ENCODE results near the gene DOCK1. TPM values are rescaled to one million over a fixed set of nuclear protein-coding genes. Genes with fewer than 3 reads are reported as not detected.

Gene DOCK1
- total RNA-seq, 1 experiment from 2014 or later, result 22.7 TPM

DNA sequence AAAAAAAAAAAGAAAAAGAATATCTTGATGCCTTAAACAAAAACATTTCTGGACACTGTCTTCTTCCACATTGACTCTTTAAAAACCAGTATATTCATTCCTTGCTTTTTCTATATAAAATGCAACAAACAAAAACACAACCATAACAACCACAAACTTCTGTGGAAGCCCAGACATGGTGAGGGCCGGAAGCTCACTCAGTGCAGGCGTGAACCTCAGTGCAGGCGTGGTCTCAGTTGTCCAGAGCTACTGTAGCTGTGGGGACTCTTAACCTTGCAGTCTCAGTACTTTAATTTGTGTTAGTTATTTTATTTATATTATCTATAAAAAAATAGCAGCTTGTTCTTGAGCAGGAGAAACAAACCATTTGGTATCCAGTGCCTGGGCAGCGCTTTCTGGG is 131.8 kb downstream of the DOCK1 start:
- in situ Hi-C loops (cut with HindIII; ENCODE audit: low pct_unique_long_range_greater_than_20kb, low sequenced_read_pairs), result no loop called here
- DNase-seq (ENCODE audit: low read depth, low spot score), result no peak

DNA sequence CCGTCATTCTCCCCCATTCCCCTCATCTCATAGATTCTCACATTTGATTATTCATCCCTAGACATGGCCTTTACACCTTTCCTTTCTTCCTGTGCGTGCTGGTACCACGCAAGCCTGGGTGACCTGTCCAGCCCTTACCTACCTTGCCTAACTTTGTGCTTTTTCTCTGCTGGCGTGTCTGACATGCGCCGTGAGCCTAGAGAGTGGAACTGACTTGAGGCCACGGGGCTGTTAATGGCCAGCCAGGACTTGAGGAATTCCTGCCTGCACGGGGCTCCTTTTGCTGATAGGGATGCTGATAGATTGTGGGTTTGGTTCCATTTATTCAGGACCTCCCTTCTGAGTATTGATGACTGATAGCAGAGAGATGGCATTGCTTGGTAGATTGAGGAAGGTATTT is 134.2 kb downstream of the DOCK1 start:
- no peak for DNase-seq (ENCODE audit: low read depth, low spot score)
- in situ Hi-C loops (cut with HindIII; ENCODE audit: low pct_unique_long_range_greater_than_20kb, low sequenced_read_pairs), result no loop called here

DNA sequence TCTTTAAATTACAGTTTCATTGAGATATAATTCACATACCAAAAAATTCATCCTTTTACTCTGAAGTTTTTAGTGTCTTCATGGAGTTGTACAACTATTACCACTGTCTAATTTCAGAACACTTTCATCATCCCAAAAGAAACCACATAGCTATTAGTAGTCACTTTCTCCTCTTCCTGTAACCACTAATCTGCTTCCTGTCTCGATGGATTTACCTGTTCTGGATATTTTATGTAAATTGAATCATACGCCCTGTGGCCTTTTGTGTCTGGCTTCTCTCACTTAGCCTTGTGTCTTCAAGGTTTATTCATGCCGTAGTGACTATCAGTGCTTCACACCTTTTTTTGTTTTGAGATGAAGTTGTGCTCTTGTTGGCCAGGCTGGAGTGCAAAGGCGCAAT is 135.5 kb downstream of the DOCK1 start:
- in situ Hi-C loops (cut with HindIII; ENCODE audit: low pct_unique_long_range_greater_than_20kb, low sequenced_read_pairs), result no loop called here
- no peak for DNase-seq (ENCODE audit: low read depth, low spot score)

DNA sequence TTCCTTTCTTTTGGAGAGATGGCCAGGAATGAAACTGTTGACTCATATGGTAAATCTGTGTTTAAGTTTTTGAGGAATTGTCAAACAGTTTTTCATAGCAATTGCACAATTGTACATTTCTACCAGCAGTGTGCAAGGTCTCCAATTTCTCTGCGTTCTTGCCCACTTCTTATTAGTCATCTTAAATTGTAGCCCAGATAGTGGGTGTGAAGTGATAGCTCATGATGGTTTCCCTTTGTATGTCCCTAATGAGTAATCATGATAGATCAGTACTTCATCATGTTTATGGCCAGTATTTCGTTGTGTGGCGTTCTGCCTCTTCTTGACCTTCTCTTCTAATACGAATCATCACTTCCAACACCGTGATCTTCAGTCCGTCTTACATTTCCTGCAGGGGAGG is 136.3 kb downstream of the DOCK1 start:
- DNase-seq (ENCODE audit: low read depth, low spot score), result no peak
- in situ Hi-C loops (cut with HindIII; ENCODE audit: low pct_unique_long_range_greater_than_20kb, low sequenced_read_pairs), result no loop called here

DNA sequence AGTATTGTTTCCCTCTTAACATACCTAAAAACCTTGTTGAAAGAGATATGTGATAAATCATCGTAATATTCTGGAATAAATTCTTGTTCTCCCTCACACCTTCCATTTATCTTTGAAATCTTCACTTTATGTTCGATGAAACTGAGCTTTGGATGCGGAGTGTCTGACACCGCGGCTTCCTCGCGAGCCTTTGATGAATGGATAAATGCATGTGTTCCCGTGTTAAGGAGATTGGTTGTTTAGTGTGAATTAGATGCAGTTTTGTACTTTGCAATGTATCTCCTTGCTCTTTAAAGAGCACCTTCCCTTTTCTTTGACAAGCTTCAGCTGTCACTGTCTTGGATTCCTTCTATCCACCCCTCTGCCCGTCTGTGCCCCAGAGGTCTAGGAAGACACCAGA is 138.1 kb downstream of the DOCK1 start:
- DNase-seq (ENCODE audit: low read depth, low spot score), result no peak
- in situ Hi-C loops (cut with HindIII; ENCODE audit: low pct_unique_long_range_greater_than_20kb, low sequenced_read_pairs), result no loop called here

DNA sequence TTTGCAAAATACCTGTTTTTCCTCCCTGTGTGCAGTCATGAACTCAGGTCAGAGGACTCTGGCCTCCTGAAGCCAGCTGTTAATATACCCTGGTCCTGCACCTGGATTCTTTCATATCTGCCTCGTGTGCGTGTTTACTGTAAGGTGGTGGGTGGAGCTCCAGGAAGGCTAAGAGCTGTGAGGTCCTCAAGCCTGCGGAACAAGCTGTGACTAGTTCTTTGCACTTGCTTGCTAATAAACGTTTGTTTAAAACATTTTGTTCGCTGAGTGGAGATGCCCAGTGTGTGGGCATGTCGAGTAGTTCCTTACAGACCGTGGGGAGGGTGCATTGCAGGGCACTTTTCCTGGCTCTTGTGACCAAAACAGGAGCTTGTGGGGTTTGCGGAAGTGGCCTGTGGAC is 139.0 kb downstream of the DOCK1 start:
- no peak for DNase-seq (ENCODE audit: low read depth, low spot score)
- in situ Hi-C loops (cut with HindIII; ENCODE audit: low pct_unique_long_range_greater_than_20kb, low sequenced_read_pairs), result no loop called here

DNA sequence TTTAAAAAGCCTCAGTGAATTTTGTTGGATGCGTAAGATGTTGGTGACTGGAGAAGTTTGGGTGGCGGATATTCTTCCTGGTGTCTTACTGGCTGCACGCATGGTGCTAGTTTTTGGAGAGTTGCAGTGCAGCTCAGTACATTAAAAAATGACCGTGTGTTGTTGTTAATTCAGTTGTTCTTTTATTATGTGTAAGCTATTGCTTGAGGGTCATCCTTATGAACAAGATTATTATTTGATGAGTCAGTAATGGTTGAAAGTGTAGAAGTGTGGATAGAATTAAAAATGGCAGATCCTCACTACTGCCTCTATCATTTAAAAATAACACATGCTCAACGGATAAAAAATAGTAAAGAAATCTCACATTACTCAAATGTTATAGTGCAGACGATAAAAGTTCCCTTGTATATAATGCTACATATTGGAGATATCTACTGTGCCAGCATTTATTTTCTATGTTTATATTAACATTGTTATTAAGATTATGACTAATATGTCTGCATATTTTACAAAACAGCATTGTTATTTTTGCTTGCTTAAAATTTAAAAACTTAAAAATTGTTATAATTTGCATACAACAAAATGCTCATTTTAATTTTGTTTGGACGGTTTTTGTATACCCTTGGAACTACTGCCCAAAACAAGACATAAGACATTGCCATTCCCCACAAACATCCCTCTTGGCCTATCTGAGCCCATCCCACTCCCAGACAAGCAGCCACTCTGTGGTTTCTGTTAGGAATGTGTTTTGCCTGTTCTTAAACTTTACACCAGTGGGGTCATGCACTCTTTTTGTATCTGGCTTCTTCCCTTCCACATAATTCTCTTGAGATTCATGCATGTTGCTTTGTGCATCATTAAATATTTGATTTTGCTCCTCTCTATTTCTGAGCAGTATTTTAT is 142.0 kb downstream of the DOCK1 start:
- DNase-seq (ENCODE audit: low read depth, low spot score), result no peak
- in situ Hi-C loops (cut with HindIII; ENCODE audit: low pct_unique_long_range_greater_than_20kb, low sequenced_read_pairs), result no loop called here

DNA sequence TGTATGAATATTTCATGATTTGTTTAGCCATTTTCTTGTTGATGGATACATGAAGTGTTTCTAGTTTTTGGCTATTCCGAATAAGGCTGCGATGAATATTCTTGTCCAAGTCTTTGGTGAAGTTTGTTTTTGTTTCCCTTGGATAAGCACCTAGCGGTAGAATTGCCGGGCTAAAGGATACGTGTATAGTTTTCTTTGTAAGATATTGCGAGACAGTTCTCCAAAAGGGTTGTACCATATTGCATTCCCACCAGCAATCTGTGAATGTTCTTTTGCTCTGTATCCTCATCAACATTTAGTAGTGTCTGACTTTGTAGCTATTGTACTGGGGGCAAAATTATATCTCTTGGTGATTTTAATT is 142.6 kb downstream of the DOCK1 start:
- in situ Hi-C loops (cut with HindIII; ENCODE audit: low pct_unique_long_range_greater_than_20kb, low sequenced_read_pairs), result no loop called here
- no peak for DNase-seq (ENCODE audit: low read depth, low spot score)

DNA sequence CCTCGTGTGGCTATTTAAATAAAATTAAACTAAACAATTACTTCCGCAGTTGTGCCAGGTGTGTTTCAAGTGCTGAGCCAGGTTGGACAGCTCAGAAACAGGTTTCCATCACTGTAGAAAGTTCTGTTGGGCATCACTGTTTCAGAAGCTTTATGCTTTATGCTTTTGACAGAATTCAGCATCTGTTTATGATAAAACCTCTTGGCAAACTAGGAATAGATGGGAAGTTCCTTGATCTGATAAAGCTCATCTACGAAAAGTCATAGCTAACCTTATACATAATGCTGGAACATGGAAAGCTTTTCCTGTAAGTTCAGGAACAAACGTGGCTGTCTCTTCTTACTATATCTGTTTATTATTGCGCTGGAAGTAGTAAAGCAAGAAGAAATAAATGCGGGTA is 143.4 kb downstream of the DOCK1 start:
- DNase-seq (ENCODE audit: low read depth, low spot score), result no peak
- in situ Hi-C loops (cut with HindIII; ENCODE audit: low pct_unique_long_range_greater_than_20kb, low sequenced_read_pairs), result no loop called here

DNA sequence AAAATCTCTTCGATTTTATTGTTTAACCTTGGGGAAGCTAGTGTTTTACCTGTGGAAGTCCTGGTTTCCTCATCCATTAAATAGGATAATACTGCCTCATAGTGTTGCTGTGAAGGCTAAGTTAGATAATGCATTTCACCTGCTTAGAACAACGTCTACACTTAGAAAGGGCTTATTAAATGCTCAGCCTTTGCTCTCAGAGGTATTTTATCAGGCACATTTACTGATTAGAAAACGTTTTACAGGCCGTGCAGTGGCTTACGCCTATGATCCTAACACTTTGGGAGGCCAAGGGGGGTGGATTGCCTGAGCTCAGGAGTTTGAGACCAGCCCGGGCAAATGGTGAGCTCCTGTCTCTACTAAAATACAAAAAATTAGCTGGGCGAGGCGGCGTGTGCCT is 146.8 kb downstream of the DOCK1 start:
- in situ Hi-C loops (cut with HindIII; ENCODE audit: low pct_unique_long_range_greater_than_20kb, low sequenced_read_pairs), result no loop called here
- DNase-seq (ENCODE audit: low read depth, low spot score), result no peak

DNA sequence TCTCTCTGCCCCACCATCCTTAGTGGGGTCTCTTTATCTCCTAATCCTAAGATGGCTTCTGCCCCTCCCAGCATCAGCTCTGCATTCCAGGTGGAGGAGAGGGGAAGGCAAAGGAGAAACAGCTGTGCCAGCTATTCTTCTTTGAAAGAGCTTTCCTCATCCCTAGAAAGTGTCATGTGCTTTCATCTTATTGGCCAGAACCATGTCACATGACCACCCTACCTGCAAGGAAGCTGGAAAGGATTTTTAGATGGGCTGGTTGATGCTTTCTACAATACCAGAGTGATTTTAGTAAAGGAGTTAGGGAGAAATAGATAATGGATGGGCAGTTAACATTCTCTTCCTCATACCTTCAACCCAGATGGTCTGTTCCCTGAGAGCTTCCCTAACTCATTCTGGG is 150.0 kb downstream of the DOCK1 start:
- DNase-seq (ENCODE audit: low read depth, low spot score), result no peak
- in situ Hi-C loops (cut with HindIII; ENCODE audit: low pct_unique_long_range_greater_than_20kb, low sequenced_read_pairs), result no loop called here

DNA sequence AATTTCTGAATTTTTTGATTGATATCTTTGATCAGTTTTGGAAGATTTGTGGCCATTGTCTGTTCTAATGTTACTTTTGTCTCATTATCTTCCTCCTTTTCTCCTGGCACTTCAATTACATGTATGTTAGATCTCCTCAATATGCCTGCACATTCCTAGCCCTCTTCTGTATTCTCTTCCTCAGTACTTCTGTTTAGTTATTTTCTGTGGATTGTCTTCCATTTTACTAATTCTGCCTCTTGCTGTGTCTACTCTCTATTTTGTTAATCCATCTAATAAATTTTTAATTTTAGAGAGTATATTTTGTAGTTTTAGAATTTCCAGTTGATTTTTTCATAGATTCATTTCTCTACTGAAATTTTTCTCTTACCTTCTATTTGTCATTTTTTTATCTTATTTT is 154.1 kb downstream of the DOCK1 start:
- in situ Hi-C loops (cut with HindIII; ENCODE audit: low pct_unique_long_range_greater_than_20kb, low sequenced_read_pairs), result no loop called here
- no peak for DNase-seq (ENCODE audit: low read depth, low spot score)

DNA sequence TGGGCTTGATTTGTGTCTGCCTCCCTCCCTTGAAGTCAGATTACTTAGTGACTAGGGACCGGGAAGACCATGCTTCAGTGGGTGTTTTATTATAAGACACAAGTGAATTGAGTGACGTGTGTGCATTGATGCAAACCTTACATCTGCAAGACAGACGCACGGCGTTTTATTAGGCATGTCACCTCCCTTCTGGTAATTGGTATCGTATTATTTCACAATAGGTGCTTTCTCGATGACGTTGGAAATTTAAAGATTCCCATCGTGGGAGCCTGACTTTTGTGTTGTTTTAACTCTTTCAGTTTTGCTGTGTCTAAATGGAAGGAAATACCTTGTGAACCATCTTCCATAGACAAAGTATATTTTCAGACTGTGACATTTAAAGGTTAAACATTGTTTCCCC is 158.5 kb downstream of the DOCK1 start:
- no peak for DNase-seq (ENCODE audit: low read depth, low spot score)
- in situ Hi-C loops (cut with HindIII; ENCODE audit: low pct_unique_long_range_greater_than_20kb, low sequenced_read_pairs), result no loop called here

DNA sequence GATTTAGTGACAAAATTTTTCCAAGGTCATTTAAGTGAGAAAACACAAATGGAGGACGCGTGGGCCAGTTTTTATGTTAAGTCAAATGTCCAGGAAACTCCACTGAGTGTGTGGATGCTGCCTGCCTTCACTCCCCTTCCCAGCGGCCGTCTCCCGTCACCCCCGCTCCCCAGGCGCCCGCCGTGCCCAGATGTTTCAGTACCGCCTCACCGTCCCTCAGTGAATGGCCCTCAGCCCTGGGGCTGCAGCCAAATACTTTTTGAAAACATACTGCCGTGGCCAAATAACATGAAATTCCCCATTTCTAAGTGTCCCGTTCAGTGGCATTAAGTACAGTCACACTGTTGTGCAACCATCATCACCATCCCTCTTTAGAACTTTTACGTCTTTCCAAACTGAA is 159.2 kb downstream of the DOCK1 start:
- no peak for DNase-seq (ENCODE audit: low read depth, low spot score)
- in situ Hi-C loops (cut with HindIII; ENCODE audit: low pct_unique_long_range_greater_than_20kb, low sequenced_read_pairs), result no loop called here

DNA sequence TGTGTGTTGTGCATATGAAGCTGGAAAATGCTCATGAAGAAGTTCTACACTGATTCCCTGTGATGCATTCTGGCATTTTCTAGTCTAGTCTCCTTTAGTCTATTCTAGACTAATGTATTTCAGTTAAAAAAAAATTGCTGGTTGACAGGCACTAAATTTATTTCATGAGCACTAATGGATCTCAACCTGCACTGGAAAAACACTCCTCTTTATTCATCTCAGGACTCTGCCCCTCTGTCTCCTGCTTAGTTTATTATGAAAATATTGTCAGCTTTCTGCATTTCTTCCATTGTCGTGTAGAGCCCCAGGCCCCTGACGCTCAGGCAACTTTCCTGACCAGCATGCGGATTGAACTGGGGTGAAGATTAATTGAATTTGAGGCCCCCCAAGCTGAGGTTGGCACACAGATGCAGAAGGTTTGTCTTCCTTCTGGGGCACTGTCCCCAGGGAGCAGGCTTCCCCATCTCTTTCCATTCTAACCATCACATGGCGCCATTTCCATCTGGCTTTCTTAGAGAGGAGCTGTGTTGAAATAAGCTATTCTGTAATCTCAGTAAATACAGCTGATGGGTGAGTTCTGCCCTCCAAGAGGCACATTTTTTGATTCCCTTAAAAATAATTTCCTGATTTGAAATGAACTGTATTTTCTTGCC is 162.4 kb downstream of the DOCK1 start:
- in situ Hi-C loops (cut with HindIII; ENCODE audit: low pct_unique_long_range_greater_than_20kb, low sequenced_read_pairs), result no loop called here
- no peak for DNase-seq (ENCODE audit: low read depth, low spot score)

DNA sequence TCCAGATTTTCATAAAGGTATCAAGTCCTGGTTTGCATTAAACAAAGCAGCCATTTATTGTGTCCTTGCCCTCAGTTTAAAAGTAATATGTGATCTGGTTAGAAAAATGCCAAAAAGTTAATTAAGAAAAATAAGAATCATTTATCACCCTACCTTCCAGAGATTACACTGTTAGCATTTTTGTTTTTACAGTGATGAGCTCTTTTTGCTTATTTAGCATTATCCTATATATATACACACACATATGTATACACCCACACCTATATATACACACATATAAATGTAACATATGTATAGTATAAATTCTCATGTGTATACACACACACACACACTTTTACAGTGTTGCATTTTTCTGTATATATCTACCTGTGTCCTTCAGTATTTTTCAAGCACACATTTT is 163.3 kb downstream of the DOCK1 start:
- no peak for DNase-seq (ENCODE audit: low read depth, low spot score)
- in situ Hi-C loops (cut with HindIII; ENCODE audit: low pct_unique_long_range_greater_than_20kb, low sequenced_read_pairs), result no loop called here

DNA sequence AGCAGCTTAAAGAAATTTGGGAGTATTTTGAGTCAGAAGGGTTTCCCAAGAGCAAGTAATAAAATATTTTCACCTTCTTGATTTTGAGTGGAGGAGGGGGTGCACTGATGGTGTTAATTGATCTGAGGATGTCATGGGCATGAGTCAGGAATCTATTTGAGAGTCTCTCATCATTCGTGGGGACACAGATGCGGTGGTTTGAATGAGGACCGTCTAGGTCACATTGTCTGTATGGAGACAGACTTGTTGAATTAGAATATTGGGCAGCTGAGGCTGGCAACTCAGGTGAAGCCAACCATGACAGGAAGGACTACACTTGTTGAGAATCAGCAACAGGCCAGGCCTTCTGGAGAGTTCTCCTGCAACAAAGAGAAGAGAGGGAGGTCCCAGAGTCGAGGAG is 164.2 kb downstream of the DOCK1 start:
- in situ Hi-C loops (cut with HindIII; ENCODE audit: low pct_unique_long_range_greater_than_20kb, low sequenced_read_pairs), result no loop called here
- no peak for DNase-seq (ENCODE audit: low read depth, low spot score)

DNA sequence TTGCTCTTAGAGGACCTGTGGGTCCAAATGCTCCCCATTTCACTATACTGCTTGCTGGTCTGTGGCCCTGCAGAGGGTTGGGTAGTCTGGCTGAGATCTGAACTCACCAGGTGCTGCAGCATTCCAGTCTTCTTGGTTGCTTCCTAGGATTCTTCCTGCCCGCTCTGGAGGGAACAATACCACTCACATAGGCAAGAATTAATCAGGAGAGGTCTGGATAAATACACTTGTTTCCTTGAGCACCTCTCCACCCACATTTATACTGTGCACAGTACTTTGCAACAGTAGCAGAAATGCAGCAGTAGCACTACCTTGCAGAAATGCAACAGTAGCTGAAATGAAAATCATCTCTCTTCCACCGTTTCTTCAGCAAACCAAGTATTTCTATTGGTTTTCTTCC is 165.9 kb downstream of the DOCK1 start:
- no peak for DNase-seq (ENCODE audit: low read depth, low spot score)
- in situ Hi-C loops (cut with HindIII; ENCODE audit: low pct_unique_long_range_greater_than_20kb, low sequenced_read_pairs), result no loop called here

DNA sequence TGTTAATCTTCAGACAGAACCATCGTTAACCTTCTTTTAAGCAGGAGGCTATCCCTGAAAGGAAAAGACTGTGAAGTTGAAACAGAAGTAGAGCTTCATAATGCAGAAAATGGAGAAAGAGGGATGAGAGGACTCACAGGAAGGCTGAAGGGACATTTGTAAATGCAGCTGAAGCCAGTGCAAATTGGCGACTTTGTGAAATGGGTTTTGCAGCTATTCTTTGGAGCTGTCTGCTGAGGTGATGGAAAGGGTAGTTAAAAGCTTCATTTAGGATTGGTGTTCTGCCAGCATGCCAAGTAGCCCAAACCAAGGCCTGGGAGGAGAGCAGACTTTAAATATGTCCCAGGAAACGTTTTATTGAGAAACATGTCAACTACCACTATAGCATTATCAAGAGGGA is 168.4 kb downstream of the DOCK1 start:
- DNase-seq (ENCODE audit: low read depth, low spot score), result no peak
- in situ Hi-C loops (cut with HindIII; ENCODE audit: low pct_unique_long_range_greater_than_20kb, low sequenced_read_pairs), result no loop called here
